NT2/D1 (cell line): ENCODE measurements around the gene NDST1.

Experiments
- YY1 ChIP-seq: IDR thresholded peaks from 2 replicates; pipeline ENCODE4 v1.6.1; 2011; ENCODE audit not compliant: insufficient read length, insufficient read depth
- ZNF274 ChIP-seq: IDR thresholded peaks from 2 replicates; pipeline ENCODE4 v1.6.1; 2011; ENCODE audit warnings: mild to moderate bottlenecking, low read depth, low read length

DNA sequence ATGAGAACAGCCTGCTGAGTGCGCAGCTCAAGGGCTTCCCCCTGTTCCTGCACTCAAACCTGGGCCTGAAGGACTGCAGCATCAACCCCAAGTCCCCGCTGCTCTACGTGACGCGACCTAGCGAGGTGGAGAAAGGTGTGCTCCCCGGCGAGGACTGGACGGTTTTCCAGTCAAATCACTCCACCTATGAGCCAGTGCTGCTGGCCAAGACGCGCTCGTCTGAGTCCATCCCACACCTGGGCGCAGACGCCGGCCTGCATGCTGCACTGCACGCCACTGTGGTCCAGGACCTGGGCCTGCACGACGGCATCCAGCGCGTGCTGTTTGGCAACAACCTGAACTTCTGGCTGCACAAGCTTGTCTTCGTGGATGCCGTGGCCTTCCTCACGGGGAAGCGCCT lies 19.9 kb downstream of the NDST1 start:
- TF ChIP-seq ZNF274 (no peak), YY1 (no peak)
